GM23338 (cell line): ENCODE results near the gene MICAL3. TPM values are rescaled to one million over a fixed set of nuclear protein-coding genes. Genes with fewer than 3 reads are reported as not detected.
"Not testable (repeated sequence)": the region's sequence is repeated elsewhere in the genome, so short reads cannot be mapped to it uniquely, and the experiment has no call there.

Experiments
- ATAC-seq: fragments of 200-7000 bp; cut with Tn5 transposase; 3 replicates; pipeline ENCODE4 v1.9.1; 2020
- DNase-seq: peaks from one replicate; pipeline ENCODE4 v3.0.0-alpha.2; 2015; ENCODE audit warnings: low spot score
- H2AFZ ChIP-seq: fragments of 200-600 bp; sonication (generic); 2 replicates; pipeline ENCODE4 v1.8.0; 2016; ENCODE audit warnings: antibody characterized with exemption, mild to moderate bottlenecking, moderate library complexity
- H3F3A ChIP-seq: fragments of 200-600 bp; sonication (generic); replicated peaks from 2 replicates; pipeline ENCODE4 v1.8.0; 2017; ENCODE audit warnings: antibody characterized with exemption, mixed run types, low read depth
- H3K27ac ChIP-seq: fragments of 200-600 bp; sonication (generic); 2 replicates; pipeline ENCODE4 v1.6.1; 2016; ENCODE audit warnings: low read depth
- H3K27me3 ChIP-seq: fragments of 200-600 bp; sonication (generic); 2 replicates; pipeline ENCODE4 v1.8.0; 2016; ENCODE audit warnings: mild to moderate bottlenecking, mixed run types, moderate library complexity; ENCODE audit not compliant: insufficient read depth
- H3K36me3 ChIP-seq: fragments of 200-600 bp; sonication (generic); 2 replicates; pipeline ENCODE4 v1.8.0; 2016; ENCODE audit warnings: mild to moderate bottlenecking; ENCODE audit not compliant: insufficient read depth
- H3K4me1 ChIP-seq: fragments of 200-600 bp; sonication (generic); 2 replicates; pipeline ENCODE4 v1.8.0; 2016; ENCODE audit warnings: mild to moderate bottlenecking, moderate library complexity; ENCODE audit not compliant: insufficient read depth
- H3K4me2 ChIP-seq: fragments of 200-600 bp; sonication (generic); 2 replicates; pipeline ENCODE4 v1.7.1; 2017; ENCODE audit warnings: mixed run types
- H3K4me3 ChIP-seq: fragments of 200-600 bp; sonication (generic); 2 replicates; pipeline ENCODE4 v1.6.1; 2016; ENCODE audit warnings: mixed run types
- H3K79me2 ChIP-seq: fragments of 200-600 bp; sonication (generic); replicated peaks from 2 replicates; pipeline ENCODE4 v1.8.0; 2017; ENCODE audit warnings: mild to moderate bottlenecking; ENCODE audit not compliant: insufficient read depth
- H3K9me2 ChIP-seq: fragments of 200-600 bp; sonication (generic); 2 replicates; pipeline ENCODE4 v1.8.0; 2017; ENCODE audit not compliant: insufficient read depth
- H4K20me1 ChIP-seq: fragments of 200-600 bp; sonication (generic); replicated peaks from 2 replicates; pipeline ENCODE4 v1.8.0; 2017; ENCODE audit warnings: mild to moderate bottlenecking; ENCODE audit not compliant: insufficient read depth
- H3K27ac Mint-ChIP-seq: 2 replicates; pipeline ENCODE4 v1.8.0; 2020; ENCODE audit warnings: inconsistent platforms, mild to moderate bottlenecking, moderate library complexity, mixed read lengths
- H3K27me3 Mint-ChIP-seq: 3 replicates; pipeline ENCODE4 v1.8.0; 2022; ENCODE audit warnings: low read depth, mild to moderate bottlenecking, moderate library complexity, mixed read lengths, inconsistent platforms; ENCODE audit not compliant: insufficient read depth, poor library complexity
- H3K36me3 Mint-ChIP-seq: 3 replicates; pipeline ENCODE4 v1.8.0; 2021; ENCODE audit warnings: low read depth, mild to moderate bottlenecking, inconsistent platforms, moderate library complexity, mixed read lengths
- H3K4me1 Mint-ChIP-seq: 3 replicates; pipeline ENCODE4 v1.8.0; 2020; ENCODE audit warnings: mild to moderate bottlenecking, inconsistent platforms, mixed read lengths
- H3K4me3 Mint-ChIP-seq: 3 replicates; pipeline ENCODE4 v1.8.0; 2021; ENCODE audit warnings: moderate library complexity, mild to moderate bottlenecking, inconsistent platforms, mixed read lengths
- H3K9me3 Mint-ChIP-seq: 3 replicates; pipeline ENCODE4 v1.8.0; 2020; ENCODE audit warnings: moderate library complexity, mild to moderate bottlenecking, inconsistent platforms, mixed read lengths
- ETS1 ChIP-seq: IDR thresholded peaks from 2 replicates; pipeline ENCODE4 v1.6.1; 2016; ENCODE audit warnings: antibody characterized with exemption
- EZH2 ChIP-seq: fragments of 200-600 bp; sonication (generic); IDR thresholded peaks from one replicate; pipeline ENCODE4 v1.8.0; 2017; ENCODE audit warnings: antibody characterized with exemption, mild to moderate bottlenecking, low read depth; ENCODE audit not compliant: unreplicated experiment
- EZH2phosphoT487 ChIP-seq: fragments of 200-600 bp; sonication (generic); IDR thresholded peaks from one replicate; pipeline ENCODE4 v1.8.1; 2018; ENCODE audit warnings: antibody characterized with exemption; ENCODE audit not compliant: unreplicated experiment
- NANOG ChIP-seq: IDR thresholded peaks from 2 replicates; pipeline ENCODE4 v1.6.1; 2016; ENCODE audit warnings: antibody characterized with exemption, borderline replicate concordance
- POLR2AphosphoS5 ChIP-seq: IDR thresholded peaks from 2 replicates; pipeline ENCODE4 v1.6.1; 2016; ENCODE audit warnings: antibody characterized with exemption, low read depth
- REST ChIP-seq: IDR thresholded peaks from one replicate; pipeline ENCODE4 v1.6.1; 2018; ENCODE audit warnings: antibody characterized with exemption; ENCODE audit not compliant: unreplicated experiment
- STAT1 ChIP-seq: IDR thresholded peaks from one replicate; pipeline ENCODE4 v1.6.1; 2016; ENCODE audit warnings: antibody characterized with exemption; ENCODE audit not compliant: unreplicated experiment
- ZNF114 ChIP-seq: fragments of 250-450 bp; sonication (Bioruptor Pico); IDR thresholded peaks from 2 replicates; pipeline ENCODE4 v1.5.0; 2020; ENCODE audit warnings: mild to moderate bottlenecking, moderate library complexity
- ZNF331 ChIP-seq: fragments of 250-450 bp; sonication (Bioruptor Pico); IDR thresholded peaks from 2 replicates; pipeline ENCODE4 v1.5.0; 2020; ENCODE audit warnings: low read depth, mild to moderate bottlenecking, moderate library complexity
- ZNF462 ChIP-seq: fragments of 250-450 bp; sonication (Bioruptor Pico); IDR thresholded peaks from 2 replicates; pipeline ENCODE4 v1.5.0; 2020; ENCODE audit warnings: mild to moderate bottlenecking, moderate library complexity
- polyA plus RNA-seq: library from polyadenylated mRNA; unstranded; fragments of >200 nt; fragmentation: Nextera tagmentation; extraction: Ambion mirVana; gene quantifications from 2 replicates; pipeline ENCODE4 v1.2.1, GENCODE V29; 2016
- total RNA-seq: library from RNA; depleted of rRNA; stranded (reverse); fragments of >200 nt; shearing (Covaris generic); gene quantifications from 2 replicates; pipeline ENCODE4 v1.2.3, GENCODE V29; 2014

Gene MICAL3
- total and polyA plus RNA-seq, 2 experiments from 2014 or later: 10.1 to 33.9 TPM

GRCh38 chr22:17764852-17765251 is 259.5 kb downstream of the MICAL3 start:
- H3K27ac ChIP-seq, H3K4me1 ChIP-seq, H3K4me2 ChIP-seq, H3K36me3 ChIP-seq, H3K27ac Mint-ChIP-seq, H3K36me3 Mint-ChIP-seq, H3F3A ChIP-seq, H3K9me3 Mint-ChIP-seq, DNase-seq, H4K20me1 ChIP-seq, H3K27me3 ChIP-seq, H3K4me3 Mint-ChIP-seq, H3K9me2 ChIP-seq, H3K27me3 Mint-ChIP-seq, H3K4me3 ChIP-seq, ATAC-seq, H2AFZ ChIP-seq: not testable (repeated sequence)
- H3K79me2 ChIP-seq: peaks cover 85% of the 10 kb centered on the region
- peaks cover 12% of the 10 kb centered on the region; the same call in 2 of the 3 replicates for H3K4me1 Mint-ChIP-seq

- no peak overlapping the region for H3K4me3 Mint-ChIP-seq
- TF ChIP-seq NANOG (no peak), STAT1 (no peak), REST (no peak), ZNF462 (CRISPR knock-in tag) (no peak), ZNF114 (no peak), EZH2 (no peak), POLR2AphosphoS5 (no peak), ZNF331 (no peak), EZH2phosphoT487 (no peak), ETS1 (no peak)
- 0 out of 2 replicates have a peak overlapping the region, but pooled peaks have one; percentile 39 for H3K27ac Mint-ChIP-seq
Observed at GRCh38 chr22:17764036-17764435, 260.3 kb downstream of the MICAL3 start.

More at GRCh38 chr22:17764036-17764435, 260.3 kb downstream of the MICAL3 start:
- H3K27me3 Mint-ChIP-seq: peaks cover 8% of the 10 kb centered on the region
- 0 out of 2 replicates have a peak, but pooled peaks cover 7% of the 10 kb centered on the region for H3F3A ChIP-seq
- DNase-seq (no peak), ATAC-seq (no peak; the same call in 2 of the 3 replicates)
- no peaks in the 10 kb centered on the region for H3K9me2 ChIP-seq
- no peak overlapping the region for H3K4me3 ChIP-seq
- H2AFZ ChIP-seq: no peak overlapping the region
- no peaks in the 10 kb centered on the region; the same call in 1 of the 2 replicates for H4K20me1 ChIP-seq
- no peaks in the 10 kb centered on the region for H3K36me3 Mint-ChIP-seq
- no peaks in the 10 kb centered on the region for H3K36me3 ChIP-seq
- H3K4me1 Mint-ChIP-seq: peaks cover 12% of the 10 kb centered on the region; the same call in 2 of the 3 replicates
- H3K79me2 ChIP-seq: peaks cover 92% of the 10 kb centered on the region
- no peak overlapping the region for H3K4me2 ChIP-seq
- H3K27ac ChIP-seq: no peak overlapping the region
- no peaks in the 10 kb centered on the region for H3K4me1 ChIP-seq
- no peaks in the 10 kb centered on the region for H3K9me3 Mint-ChIP-seq
- H3K27me3 ChIP-seq: no peaks in the 10 kb centered on the region
